GM21526 (cell line): ENCODE measurements around the gene ERCC5.

ENCODE experiments used
- ATAC-seq: cut with Tn5 transposase; IDR thresholded peaks from one replicate; pipeline ENCODE4 v1.9.1; 2021; ENCODE audit warnings: moderate library complexity; ENCODE audit not compliant: unreplicated experiment, low FRiP score

Gene ERCC5

GRCh38 chr13:102838982-102839381 lies 6.8 kb upstream of the ERCC5 start:
- no peak for ATAC-seq

- ATAC-seq = no peak
These were observed 6.4 kb upstream of the ERCC5 start for GRCh38 chr13:102839462-102839861.

GRCh38 chr13:102845289-102845629 lies 573 bp upstream of the ERCC5 start:
- peak; percentile 25 for ATAC-seq

- peak; percentile 44 for ATAC-seq
These were observed 606 bp downstream of the ERCC5 start for GRCh38 chr13:102846261-102847015.

GRCh38 chr13:102847272-102848234 lies 1.7 kb downstream of the ERCC5 start:
- peak; percentile 17 for ATAC-seq

- ATAC-seq = no peak
These were observed 3.1 kb downstream of the ERCC5 start for GRCh38 chr13:102848956-102849355.

- ATAC-seq = no peak
These were observed 6.7 kb downstream of the ERCC5 start for GRCh38 chr13:102852556-102852955.

GRCh38 chr13:102854675-102855074 lies 8.8 kb downstream of the ERCC5 start:
- ATAC-seq = no peak

GRCh38 chr13:102856557-102856956 lies 10.7 kb downstream of the ERCC5 start:
- ATAC-seq = no peak

- no peak for ATAC-seq
These were observed 16.9 kb downstream of the ERCC5 start for GRCh38 chr13:102862624-102863210.

GRCh38 chr13:102863590-102863989 lies 17.8 kb downstream of the ERCC5 start:
- no peak for ATAC-seq

GRCh38 chr13:102868366-102868936 lies 22.6 kb downstream of the ERCC5 start:
- ATAC-seq = no peak

- ATAC-seq = peak; percentile 23
These were observed 24.3 kb downstream of the ERCC5 start for GRCh38 chr13:102869948-102870676.

- peak; percentile 78 for ATAC-seq
These were observed 25.0 kb downstream of the ERCC5 start for GRCh38 chr13:102870677-102871415.

- no peak for ATAC-seq
These were observed 26.3 kb downstream of the ERCC5 start for GRCh38 chr13:102872131-102872530.

GRCh38 chr13:102872531-102872930 lies 26.7 kb downstream of the ERCC5 start:
- no peak for ATAC-seq

GRCh38 chr13:102873653-102874052 lies 27.8 kb downstream of the ERCC5 start:
- peak; percentile 56 for ATAC-seq

- no peak for ATAC-seq
These were observed 29.4 kb downstream of the ERCC5 start for GRCh38 chr13:102875256-102875655.

GRCh38 chr13:102877303-102877702 lies 31.5 kb downstream of the ERCC5 start:
- no peak for ATAC-seq

GRCh38 chr13:102878481-102878880 lies 32.6 kb downstream of the ERCC5 start:
- no peak for ATAC-seq
